Activated gamma-delta T cell treated with Interleukin-2 at 50 U/mL for 16 hours (primary cell): ENCODE results near the gene ATP6AP2.
"Not testable (repeated sequence)": the region's sequence is repeated elsewhere in the genome, so short reads cannot be mapped to it uniquely, and the experiment has no call there.

Experiments
- DNase-seq: peaks from one replicate; pipeline ENCODE4 v3.0.0-alpha.2; 2020

ATP6AP2 gene

DNA sequence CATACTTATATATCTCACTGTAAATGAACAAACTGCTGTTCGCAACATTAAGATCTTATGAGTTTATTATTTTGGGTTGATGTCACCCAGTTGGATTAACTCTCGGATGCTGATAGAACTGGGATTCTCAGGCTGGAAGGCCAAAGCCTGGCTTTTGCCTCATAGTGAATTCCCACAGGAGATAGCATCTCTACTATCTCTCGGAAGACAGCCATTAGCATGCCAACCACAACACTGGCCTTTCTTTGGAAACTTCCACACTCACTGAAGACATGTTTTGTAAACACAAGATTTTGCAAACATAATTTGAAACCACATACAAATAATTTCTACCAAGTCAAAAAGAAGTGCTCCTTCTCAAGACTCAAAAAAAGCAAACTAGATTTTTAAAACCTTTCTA is 4.5 kb upstream of the ATP6AP2 start:
- DNase-seq: no peak

DNA sequence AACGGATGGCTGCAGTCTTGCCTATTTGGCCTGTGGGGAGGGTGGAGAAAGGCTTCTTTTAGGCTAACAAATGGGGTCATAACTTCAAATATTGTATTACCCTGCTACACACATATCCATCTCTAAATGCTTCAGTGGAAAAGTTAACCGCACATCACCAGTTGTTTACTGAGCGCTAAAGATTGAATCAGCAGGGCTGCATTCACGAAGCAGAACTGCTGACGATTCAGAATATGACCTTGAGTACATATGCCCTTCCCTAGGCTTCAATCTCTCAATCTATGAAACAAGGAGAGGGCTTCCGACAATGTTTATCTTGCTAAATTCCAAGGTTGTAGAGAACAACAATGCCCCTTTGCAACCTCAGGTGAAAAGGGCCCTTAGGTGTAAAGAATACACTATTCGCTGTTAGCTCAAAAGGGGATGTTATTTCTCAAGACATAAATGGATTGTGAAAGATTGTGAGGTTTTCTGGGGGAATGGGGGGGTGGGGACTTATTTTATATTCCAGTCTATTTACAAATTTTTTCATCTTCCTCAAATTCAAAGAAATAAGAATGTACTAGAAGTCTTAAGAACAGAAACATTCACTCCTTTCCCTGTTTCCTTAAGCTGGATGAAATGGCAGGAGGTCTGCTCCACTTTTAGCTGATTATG is 2.6 kb upstream of the ATP6AP2 start:
- DNase-seq: no peak

DNA sequence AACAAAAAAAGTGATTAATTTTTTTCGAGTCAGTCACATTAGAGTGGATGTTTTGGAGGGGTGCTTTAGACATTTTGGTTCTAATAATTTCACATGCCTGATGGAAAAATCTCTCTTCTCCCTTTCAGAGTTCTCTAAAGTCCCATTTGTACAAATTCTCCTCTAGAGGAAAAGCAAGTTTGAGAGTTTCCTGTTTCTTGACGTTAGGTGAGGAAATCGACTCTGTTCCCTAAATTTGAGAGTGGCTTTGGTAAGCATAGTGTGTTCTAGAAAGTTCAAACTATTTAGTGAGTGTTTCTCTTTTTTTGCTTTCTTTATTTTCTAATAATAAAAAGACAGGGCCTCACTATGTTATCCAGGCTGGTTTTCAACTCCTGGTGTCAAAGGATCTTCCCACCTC is 1.6 kb upstream of the ATP6AP2 start:
- DNase-seq: no peak

DNA sequence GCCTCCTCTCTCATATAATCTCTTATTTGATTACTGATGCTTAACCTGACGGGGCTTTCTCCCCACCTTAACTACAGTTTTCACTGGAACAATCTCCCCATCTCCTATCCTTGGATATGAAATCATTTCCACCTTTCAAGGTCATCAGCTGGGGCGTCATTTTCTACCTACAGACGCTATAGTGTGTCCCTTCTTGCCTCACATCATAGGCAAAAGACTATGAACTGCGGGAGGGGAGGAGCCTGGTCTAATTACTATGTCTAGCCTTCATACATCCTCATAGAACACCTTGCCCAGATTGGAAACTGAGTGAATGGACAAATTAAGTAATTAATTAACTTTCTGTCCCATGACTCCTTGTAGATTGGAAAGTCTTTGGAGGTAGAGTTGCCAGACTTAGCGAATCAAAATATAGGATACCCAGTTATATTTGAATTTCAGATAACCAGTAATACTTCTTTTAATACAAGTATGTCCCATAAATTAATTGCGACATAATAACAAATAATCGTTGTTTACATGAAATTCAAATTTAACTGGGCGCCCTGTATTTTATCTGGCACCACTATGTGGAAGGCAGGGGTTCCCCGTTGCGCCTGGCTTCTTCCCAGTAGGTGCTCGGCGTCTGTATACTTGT is 752 bp upstream of the ATP6AP2 start:
- no peak for DNase-seq

DNA sequence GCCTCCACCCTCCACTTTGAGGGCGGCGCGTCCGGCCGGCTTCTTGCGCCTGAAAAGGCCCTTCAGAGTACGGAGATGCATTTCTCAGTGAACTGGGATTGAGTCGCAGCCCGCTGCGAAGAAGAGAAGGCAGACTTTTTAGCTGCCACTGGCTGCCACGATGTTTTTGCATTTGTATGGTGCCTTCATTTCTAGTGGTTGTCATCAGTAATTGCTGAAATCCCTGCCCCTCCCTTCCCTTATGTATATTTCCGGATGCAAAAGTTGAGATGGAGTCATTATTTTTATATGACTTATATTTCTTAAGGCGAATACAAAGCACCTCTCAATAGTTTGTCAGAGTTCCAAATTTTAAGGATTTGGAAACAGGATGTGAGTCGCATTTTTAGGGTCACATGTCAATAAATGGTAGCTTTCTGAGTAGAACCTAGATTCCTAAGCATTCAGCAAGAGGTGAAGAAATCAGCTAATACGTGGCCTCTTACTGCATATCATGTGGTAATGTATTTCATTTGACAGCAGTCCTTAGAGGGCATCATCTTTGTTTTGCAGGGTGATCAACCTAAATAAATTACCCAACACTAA is 658 bp downstream of the ATP6AP2 start:
- no peak for DNase-seq

DNA sequence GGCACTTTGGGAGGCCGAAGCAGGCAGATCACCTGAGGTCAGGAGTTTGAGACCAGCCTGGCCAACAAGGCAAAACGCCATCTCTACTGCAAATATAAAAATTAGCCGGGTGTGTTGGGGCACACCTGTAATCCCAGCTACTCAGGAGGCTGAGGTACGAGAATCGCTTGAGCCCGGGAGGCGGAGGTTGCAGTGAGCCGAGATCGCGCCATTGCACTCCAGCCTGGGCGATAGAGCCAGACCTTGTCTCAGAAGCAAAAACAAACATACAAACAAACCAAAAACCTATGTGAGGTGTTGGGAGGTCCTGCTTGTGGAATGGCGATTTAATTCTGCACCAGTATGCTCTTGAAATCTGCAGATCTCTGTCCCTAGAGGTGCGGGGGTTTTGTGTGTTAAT is 1.4 kb downstream of the ATP6AP2 start:
- not testable (repeated sequence) for DNase-seq

DNA sequence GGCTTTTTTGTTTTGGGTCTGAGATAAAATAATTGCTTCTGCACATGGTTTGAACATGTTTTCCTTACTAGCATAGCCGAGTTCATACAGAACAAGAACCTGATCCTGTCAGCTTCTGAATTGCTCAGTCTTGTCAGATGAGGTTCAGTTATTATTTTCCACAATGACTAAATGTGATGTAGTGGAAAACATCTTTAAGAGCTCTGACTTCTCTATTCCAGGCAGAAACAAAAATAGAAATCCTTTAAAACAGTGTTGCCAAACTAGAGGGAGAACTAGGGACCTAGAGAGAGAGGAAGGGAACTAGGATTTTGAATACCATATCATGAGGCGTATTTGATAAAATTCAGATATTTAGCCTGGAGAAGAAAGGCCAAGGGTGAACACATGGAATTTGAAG is 2.0 kb downstream of the ATP6AP2 start:
- DNase-seq: no peak

DNA sequence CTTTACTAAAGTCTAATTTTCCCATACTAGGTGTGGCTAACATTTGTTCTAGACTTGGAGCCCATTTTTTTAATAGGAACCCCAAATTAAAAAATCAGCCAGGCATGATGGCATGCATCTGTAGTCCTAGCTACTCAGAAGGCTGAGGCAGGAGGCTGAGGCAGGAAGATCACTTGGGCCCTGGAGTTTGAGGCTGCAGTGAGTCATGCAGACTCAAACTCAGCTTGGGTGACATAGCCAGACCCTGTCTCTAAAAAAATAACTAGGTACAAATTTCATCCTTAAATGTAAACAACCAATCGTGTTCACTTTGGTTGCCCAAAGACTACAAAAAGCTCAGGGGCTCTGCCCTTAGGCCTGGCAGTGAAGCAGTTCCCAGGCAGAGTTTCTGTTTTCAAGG is 6.9 kb downstream of the ATP6AP2 start:
- not testable (repeated sequence) for DNase-seq

DNA sequence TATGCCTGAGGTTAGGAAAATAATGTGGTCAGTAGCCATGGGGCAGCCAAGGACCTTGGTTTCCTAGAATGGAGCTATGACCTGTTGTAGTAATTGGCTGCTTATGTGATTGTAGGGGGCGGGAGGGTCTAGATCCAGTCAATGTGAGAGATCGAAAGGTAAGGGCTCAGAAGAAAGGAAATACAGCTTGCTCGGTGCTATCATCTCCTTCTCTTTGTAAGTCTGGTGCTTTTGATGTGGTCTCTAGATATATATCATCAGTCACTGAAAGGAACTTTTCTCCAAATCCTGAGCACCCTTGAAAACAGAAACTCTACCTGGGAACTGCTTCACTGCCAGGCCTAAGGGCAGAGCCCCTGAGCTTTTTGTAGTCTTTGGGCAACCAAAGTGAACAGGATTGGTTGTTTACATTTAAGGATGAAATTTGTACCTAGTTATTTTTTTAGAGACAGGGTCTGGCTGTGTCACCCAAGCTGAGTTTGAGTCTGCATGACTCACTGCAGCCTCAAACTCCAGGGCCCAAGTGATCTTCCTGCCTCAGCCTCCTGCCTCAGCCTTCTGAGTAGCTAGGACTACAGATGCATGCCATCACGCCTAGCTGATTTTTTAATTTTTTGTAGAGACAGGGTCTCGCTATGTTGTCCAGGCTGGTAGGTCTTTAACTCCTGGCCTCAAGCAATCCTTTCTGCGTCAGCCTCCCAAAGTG is 9.0 kb downstream of the ATP6AP2 start:
- DNase-seq: not testable (repeated sequence)

DNA sequence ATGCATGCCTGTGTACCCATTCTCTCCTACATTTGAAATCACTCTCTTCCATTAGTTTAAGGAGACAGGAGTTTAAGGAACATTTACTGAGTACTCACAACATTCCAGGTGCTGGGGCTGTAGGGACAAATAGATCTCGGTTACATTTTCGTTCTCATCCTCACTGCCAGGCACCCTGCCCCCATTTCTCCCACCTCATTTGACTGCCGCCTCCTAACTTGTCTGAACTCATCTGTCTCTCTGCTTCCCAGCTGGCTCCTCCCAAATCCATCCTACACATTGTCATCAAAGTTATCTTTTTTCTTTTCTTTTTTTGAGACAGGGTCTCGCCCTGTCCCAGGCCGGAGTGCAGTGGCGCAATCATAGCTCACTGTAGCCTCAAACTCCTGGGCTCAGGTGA is 22.7 kb downstream of the ATP6AP2 start:
- no peak for DNase-seq

DNA sequence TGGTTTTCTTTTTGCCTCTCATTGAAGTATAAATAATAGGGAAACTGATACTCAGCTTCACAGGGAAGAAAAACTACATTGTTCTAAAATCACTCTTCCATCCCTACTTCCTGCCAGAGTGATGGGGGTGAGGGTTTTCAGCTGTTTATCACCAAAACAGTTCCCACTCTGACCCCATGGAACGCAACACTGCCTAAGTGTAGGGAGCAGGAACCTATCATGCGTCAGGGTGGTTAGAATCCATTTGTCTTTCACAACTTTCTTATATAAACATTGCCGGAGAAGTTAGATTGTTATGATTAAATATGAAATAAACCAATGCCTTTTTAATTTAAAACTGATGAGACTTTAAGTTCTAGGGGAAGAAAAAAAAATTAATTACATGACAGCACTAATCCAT is 26.6 kb downstream of the ATP6AP2 start:
- no peak for DNase-seq

DNA sequence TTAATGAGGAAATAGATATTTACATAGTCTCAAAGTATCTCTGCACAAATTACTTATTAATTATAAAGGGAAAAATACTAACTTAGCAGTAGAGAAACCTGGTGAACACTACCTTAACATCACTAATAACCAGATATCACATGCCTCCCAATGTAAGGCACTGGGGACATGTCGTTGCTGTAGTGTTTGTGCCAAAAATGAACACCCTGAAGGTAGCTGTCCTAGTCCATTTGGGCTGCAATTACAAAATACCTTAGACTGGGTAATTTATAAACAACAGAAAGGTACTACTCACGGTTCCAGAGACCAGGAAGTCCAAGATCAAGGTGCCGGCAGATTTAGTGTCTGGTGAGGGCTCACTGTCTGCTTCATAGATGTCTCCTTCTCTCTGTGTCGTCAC is 31.7 kb downstream of the ATP6AP2 start:
- DNase-seq: no peak

DNA sequence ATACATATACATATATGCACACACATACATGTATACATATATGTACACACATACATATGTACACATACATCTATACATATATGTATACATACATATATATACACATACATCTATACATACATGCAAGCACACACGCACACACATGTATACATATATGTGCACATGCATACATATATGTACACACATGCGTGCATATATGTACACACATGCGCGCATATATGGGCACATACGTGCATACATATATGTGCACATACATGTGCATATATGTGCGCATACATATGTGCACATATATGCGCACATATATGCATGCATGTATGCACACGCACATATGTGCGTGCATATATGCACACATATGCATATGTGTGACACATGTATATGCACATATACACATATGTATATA is 35.2 kb downstream of the ATP6AP2 start:
- DNase-seq: no peak

DNA sequence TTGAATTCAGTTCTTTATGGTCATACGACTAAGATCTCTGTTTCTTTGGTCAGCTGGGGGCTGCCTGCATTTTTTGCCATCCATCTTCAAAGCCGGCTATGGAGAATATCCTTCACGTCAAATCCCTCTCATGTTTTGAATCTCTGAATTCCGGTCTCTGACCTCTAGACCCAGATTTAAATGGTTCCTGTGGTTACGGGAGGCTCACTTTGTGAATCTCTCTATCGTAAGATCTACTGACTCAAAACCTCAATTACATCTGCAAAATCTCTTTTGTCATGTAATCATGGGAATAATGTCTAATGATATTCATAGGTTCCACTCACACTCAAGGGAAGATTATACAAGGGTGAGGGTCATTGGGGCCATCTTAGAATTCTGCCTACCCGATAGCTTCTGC is 36.8 kb downstream of the ATP6AP2 start:
- DNase-seq: no peak

DNA sequence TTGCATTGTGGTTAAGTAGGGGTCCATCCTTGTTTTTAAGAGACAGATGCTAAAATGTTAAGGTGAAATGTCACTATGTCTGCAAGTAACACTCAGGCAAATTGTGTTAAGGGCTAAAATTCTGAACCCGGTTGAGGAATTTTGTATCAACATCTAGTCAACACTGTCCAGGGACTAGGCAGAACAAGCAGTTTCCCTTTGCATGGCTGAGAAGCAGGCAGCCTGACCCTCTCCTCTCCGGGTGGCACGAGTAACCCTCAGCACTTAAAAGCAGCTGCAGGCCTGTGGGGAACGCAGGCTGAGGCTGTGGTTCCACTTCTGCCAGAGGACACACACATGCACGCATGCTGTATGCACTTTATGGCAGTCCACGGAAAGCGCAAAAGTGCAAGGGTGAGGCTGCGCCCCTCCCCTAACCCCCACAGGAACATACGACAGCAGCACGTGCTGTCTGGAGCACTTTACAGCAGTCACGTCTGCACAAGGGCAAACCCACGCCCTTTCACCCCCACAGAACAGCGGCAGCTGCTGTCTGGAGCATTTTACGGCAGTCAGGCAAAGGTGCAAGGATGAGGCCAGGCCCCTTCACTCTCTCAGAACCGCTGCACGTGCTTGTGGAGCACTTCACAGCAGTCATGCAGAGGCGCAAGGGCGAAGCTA is 41.8 kb downstream of the ATP6AP2 start:
- DNase-seq: no peak

DNA sequence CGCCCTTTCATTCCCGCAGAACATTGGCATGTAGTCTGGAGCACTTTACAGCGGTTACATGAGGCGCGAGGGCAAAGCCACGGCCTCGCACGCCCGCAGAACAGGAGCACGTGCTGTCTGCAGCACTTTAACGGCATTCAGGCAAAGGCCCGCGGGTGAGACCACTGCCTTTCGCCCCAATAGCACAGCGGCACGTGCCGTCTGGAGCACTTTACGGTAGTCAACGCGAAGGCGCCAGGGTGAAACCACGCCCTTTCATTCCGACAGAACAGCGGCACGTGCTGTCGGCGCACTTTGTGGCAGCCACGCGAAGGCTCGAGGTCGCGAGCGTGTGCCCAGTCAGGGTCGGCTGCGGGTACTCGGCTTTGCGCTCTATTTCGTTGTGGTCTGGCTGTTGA is 42.4 kb downstream of the ATP6AP2 start, which contains the start of gene MPC1L:
Gene MPC1L, plus strand, starts transcription at position 290 of the 398 bp plus-strand sequence. CDS start 138 bp downstream, outside the sequence.
- no peak for DNase-seq

DNA sequence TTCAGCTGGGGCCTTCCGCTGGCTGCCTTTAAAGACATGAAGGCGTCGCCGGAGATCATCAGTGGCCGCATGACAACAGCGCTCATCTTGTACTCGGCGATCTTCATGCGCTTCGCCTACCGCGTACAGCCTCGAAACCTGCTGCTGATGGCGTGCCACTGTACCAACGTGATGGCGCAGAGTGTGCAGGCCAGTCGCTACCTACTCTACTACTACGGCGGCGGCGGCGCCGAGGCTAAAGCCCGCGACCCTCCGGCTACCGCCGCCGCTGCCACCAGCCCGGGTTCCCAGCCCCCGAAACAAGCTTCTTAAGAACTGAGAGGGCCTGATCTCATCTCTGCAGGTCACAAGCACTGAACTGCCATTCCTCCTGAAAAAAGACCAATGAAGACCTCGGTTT is 42.9 kb downstream of the ATP6AP2 start:
- DNase-seq: no peak

DNA sequence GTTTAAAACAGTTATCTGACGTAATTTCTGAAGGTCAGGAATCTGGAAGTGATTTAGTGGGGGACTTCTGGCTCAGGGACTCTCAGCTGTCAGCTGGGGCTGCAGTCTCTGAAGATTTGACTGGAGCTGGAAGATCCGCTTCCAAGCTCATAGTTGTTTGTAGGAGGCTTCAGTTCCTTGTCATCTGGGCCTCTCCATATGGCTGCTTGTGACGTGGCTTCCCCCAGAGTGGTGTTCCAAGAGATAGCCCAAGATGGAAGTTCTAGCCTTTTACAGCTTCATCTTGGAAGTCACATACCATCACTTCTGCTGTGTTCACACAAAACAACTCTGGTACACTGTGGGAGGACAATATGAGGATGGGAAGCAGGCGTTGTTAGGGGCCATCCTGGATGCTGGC is 44.5 kb downstream of the ATP6AP2 start:
- DNase-seq: no peak

DNA sequence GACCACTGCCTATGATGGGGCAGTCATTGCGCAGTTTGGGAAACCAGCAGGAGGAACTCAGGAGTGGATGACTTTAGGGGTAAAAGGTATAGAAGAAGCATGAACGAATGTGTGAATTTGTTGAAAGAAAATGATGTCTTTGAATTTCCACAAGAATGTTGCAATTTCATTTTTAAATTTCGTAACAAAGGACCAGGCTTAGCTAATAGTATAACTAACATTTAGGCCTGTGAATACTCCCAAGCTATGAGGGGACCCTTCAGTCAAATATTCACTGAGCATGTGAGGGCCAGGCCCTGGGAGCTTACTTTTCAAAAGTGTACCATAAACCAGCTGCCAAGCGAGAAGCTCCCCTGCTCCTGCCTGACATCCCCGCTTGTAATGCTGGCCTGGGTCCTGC is 47.7 kb downstream of the ATP6AP2 start:
- no peak for DNase-seq

DNA sequence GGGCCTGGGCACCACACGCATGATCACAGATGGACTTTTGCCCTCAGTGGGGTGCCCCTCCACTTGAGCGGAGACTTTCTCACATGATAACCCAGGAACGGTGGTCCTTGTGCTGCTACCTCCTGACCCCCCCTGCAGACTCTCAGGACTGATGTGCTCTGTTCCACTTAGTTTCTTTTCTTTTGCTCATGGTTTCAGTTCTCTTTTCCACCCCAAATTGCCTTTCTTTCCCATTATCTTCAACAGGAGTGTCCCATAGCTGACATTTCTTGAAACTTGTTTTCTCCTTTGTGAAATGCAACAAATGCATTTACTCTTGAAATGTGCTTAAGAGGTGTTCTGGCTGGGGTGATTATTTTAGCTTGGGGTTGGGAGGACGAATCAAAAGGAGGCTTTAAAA is 51.4 kb downstream of the ATP6AP2 start:
- DNase-seq: no peak

DNA sequence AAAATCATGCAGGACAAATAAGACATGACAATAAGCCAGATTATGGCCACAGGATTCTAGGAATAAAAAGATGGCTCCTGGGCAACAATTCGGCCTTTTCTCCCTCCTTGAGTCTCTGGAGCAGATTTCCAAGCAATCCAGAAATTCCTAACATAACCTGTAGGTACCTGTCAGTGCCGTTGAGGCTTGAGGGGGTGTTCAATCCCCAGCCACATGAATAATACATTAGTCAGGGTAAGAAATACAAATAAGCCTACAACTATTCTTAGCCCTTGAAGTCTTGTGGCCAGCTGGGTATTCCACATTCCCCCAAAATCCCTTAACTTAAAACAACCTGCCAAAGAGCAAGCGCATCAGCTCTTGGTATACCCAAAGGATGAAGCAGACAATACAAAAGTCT is 56.9 kb downstream of the ATP6AP2 start:
- DNase-seq: no peak

DNA sequence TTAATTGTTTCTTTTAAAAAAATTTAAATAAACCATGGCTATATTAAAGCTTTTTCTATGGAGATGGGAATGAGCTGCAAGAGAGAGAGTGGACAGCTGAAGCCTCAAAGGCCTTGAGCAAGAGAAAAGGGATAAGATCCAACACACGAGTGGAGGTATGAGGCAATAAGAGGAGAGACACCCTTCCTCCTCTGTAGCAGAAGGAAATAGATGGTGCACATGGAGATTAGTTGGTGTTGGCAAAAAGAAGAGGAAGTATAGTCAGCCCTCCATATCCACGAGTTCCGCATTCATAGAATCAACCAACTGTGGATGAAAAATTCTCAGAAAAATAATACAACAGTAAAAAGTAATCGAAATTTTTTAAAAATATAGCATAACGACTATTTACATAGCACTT is 63.4 kb downstream of the ATP6AP2 start:
- no peak for DNase-seq

DNA sequence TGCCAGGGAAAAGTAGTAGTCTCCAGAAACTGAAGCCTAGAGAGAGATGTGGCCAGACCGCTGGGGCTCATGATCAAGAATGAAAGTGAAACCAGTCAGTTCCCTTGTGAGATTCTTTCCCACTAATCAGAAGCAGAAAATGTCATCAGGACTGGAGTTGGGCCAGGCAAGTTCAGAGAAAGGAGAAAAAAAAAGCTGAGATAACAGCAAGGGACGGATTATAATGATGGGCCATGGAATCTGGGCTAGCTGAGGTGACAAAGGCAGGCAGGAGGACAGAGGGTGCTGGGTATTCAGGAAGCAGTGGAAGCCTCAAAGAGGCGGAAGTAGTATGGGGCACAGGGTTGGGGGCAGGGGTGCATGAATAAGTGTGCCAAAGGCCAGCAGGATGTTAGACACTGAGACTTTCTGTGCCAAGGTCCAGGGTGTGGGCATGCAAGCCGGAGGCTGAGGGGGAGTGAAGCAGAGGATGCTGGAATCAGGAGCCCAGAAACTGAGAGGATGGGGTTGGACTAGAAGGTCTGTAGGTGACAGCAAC is 64.1 kb downstream of the ATP6AP2 start:
- DNase-seq: peak; percentile 53
